Smooth muscle cell (in vitro differentiated cells): ENCODE results near the gene ALDOB. TPM values are rescaled to one million over a fixed set of nuclear protein-coding genes. Genes with fewer than 3 reads are reported as not detected.

Experiments
- DNase-seq: peaks from one replicate; lab custom pipeline; 2025; ENCODE audit not compliant: unreplicated experiment; lab: John Stamatoyannopoulos, UW
- H2AFZ ChIP-seq: fragments of 200-600 bp; sonication (generic); 2 replicates; pipeline ENCODE4 v1.6.0; 2016; ENCODE audit warnings: antibody characterized with exemption, low read depth, mild to moderate bottlenecking
- H3F3A ChIP-seq: fragments of 200-600 bp; sonication (generic); 2 replicates; pipeline ENCODE4 v1.6.0; 2017; ENCODE audit warnings: antibody characterized with exemption, low read depth
- H3K27ac ChIP-seq: fragments of 200-600 bp; sonication (generic); 2 replicates; pipeline ENCODE4 v1.5.1; 2016; ENCODE audit warnings: low read depth, mild to moderate bottlenecking
- H3K27me3 ChIP-seq: fragments of 200-600 bp; sonication (generic); 2 replicates; pipeline ENCODE4 v1.6.1; 2016; ENCODE audit warnings: low read depth, mild to moderate bottlenecking
- H3K36me3 ChIP-seq: fragments of 200-600 bp; sonication (generic); 2 replicates; pipeline ENCODE4 v1.5.1; 2016; ENCODE audit warnings: low read depth
- H3K4me1 ChIP-seq: fragments of 200-600 bp; sonication (generic); 2 replicates; pipeline ENCODE4 v1.5.1; 2016; ENCODE audit warnings: low read depth
- H3K4me2 ChIP-seq: fragments of 200-600 bp; sonication (generic); 2 replicates; pipeline ENCODE4 v1.6.0; 2016; ENCODE audit warnings: mild to moderate bottlenecking
- H3K4me3 ChIP-seq: fragments of 200-600 bp; sonication (generic); 2 replicates; pipeline ENCODE4 v1.5.1; 2016; ENCODE audit warnings: mild to moderate bottlenecking
- H3K79me2 ChIP-seq: fragments of 200-600 bp; sonication (generic); 2 replicates; pipeline ENCODE4 v1.6.0; 2016; ENCODE audit warnings: low read depth, mild to moderate bottlenecking
- H3K9ac ChIP-seq: fragments of 200-600 bp; sonication (generic); 2 replicates; pipeline ENCODE4 v1.6.0; 2016; ENCODE audit warnings: low read depth
- H3K9me3 ChIP-seq: fragments of 200-600 bp; sonication (generic); replicated peaks from 2 replicates; pipeline ENCODE4 v1.5.1; 2016; ENCODE audit warnings: low read depth
- H4K20me1 ChIP-seq: fragments of 200-600 bp; sonication (generic); 2 replicates; pipeline ENCODE4 v1.6.0; 2016; ENCODE audit warnings: low read depth
- WGBS: methylation state at CpG from one replicate; pipeline ENCODE4 v1.1.7; 2016; ENCODE audit warnings: low lambda C conversion rate; 5-methylcytosine and 5-hydroxymethylcytosine counted together
- polyA plus RNA-seq: library from polyadenylated mRNA; unstranded; fragments of >200 nt; fragmentation: Nextera tagmentation; extraction: Ambion mirVana; gene quantifications from 2 replicates; pipeline ENCODE4 v1.2.1, GENCODE V29; 2016
- total RNA-seq: library from RNA; depleted of rRNA; stranded (reverse); fragments of >200 nt; gene quantifications from 2 replicates; pipeline ENCODE4 v1.2.3, GENCODE V29; 2014
- TF ChIP-seq, protein P1 (sequence below): fragments of 200-600 bp; sonication (generic); IDR thresholded peaks from 2 replicates; pipeline ENCODE4 v1.5.1; 2017; ENCODE audit warnings: borderline replicate concordance, mild to moderate bottlenecking, antibody characterized with exemption; ENCODE audit not compliant: insufficient read depth, poor library complexity, severe bottlenecking

The ALDOB gene
- total and polyA plus RNA-seq, 2 experiments from 2014 or later: not detected

DNA sequence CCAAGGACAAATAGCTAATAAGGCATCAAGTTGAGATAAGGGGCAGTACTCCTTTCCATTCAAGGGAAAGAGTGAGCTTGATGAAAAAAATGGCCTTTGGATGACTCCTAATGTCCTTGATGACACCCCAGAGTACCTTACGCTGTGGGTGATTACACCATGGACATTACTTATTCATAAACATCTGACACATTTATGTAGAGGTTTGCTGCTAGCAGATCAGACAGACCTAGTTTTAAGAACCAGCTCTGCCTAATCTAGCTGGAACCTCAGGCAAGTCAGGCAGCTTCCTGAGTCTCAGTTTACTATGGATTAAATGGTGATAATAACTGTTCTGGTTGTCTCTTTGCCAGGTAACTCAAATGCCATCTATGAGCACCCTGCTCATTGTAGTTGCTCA is 2.8 kb downstream of the ALDOB start:
- Histone ChIP-seq H3K9ac (no peak overlapping the region), H3K36me3 (no peaks in the 10 kb centered on the region), H4K20me1 (no peaks in the 10 kb centered on the region), H3K27me3 (no peaks in the 10 kb centered on the region), H3K4me2 (no peak overlapping the region), H3K4me1 (no peaks in the 10 kb centered on the region), H2AFZ (no peak overlapping the region), H3K27ac (no peak overlapping the region), H3K4me3 (no peak overlapping the region), H3K9me3 (no peaks in the 10 kb centered on the region), H3K79me2 (no peaks in the 10 kb centered on the region), H3F3A (no peaks in the 10 kb centered on the region)
- TF ChIP-seq, protein P1, sequence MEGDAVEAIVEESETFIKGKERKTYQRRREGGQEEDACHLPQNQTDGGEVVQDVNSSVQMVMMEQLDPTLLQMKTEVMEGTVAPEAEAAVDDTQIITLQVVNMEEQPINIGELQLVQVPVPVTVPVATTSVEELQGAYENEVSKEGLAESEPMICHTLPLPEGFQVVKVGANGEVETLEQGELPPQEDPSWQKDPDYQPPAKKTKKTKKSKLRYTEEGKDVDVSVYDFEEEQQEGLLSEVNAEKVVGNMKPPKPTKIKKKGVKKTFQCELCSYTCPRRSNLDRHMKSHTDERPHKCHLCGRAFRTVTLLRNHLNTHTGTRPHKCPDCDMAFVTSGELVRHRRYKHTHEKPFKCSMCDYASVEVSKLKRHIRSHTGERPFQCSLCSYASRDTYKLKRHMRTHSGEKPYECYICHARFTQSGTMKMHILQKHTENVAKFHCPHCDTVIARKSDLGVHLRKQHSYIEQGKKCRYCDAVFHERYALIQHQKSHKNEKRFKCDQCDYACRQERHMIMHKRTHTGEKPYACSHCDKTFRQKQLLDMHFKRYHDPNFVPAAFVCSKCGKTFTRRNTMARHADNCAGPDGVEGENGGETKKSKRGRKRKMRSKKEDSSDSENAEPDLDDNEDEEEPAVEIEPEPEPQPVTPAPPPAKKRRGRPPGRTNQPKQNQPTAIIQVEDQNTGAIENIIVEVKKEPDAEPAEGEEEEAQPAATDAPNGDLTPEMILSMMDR: no peak
- WGBS: 88% methylated on average over 1 of the region's 1 CpG
- no peak for DNase-seq

DNA sequence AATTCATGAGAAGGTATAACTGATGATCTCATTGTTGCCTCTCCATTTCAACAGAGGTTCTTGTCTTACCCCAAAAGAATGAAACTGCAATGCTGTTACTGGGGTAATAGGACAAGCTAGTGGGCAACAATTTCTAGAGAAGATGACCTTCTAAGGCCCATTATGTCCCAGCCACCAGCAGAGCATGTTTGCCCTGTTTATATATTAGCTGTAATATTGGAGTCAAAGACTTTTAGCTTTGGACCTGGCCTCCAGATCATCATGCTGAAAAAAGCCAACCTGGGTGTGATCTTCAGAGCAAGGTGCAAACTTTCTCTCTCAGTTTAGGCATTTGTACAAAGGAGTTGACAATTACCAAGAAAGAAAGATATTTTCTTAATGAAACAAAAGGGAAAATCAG is 3.4 kb downstream of the ALDOB start:
- TF ChIP-seq, protein P1: no peak
- H2AFZ ChIP-seq: no peak overlapping the region
- H3K4me2 ChIP-seq: no peak overlapping the region
- no peaks in the 10 kb centered on the region for H4K20me1 ChIP-seq
- no peaks in the 10 kb centered on the region for H3K9me3 ChIP-seq
- H3K36me3 ChIP-seq: no peaks in the 10 kb centered on the region
- DNase-seq: no peak
- no peaks in the 10 kb centered on the region for H3K79me2 ChIP-seq
- no peak overlapping the region for H3K27ac ChIP-seq
- H3K27me3 ChIP-seq: no peaks in the 10 kb centered on the region
- H3K4me3 ChIP-seq: no peak overlapping the region
- H3K4me1 ChIP-seq: no peaks in the 10 kb centered on the region
- no peak overlapping the region for H3K9ac ChIP-seq
- H3F3A ChIP-seq: no peaks in the 10 kb centered on the region

DNA sequence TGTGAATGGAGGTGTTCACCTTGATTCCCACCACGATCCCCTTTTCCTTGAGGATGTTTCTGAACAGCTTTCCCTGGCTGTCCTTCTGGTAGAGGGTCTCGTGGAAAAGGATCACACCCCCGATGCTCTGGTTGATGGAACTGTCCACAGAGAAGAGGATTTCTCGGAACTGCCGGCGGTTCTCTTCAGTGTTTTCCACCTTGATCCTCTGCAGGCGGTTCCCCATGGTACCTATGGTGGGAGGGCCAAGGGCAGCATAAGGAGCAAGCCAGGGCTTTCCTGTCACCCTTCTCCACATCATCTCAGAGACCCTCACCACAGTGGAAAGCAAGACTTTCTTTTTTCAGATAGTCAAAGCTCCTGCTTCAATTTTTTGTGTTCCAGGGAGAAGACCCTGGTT is 5.8 kb downstream of the ALDOB start:
- H4K20me1 ChIP-seq: no peaks in the 10 kb centered on the region
- no peak overlapping the region for H3K27ac ChIP-seq
- H3K79me2 ChIP-seq: no peaks in the 10 kb centered on the region
- H3K27me3 ChIP-seq: no peaks in the 10 kb centered on the region
- H2AFZ ChIP-seq: no peak overlapping the region
- no peaks in the 10 kb centered on the region for H3K36me3 ChIP-seq
- H3K4me1 ChIP-seq: no peaks in the 10 kb centered on the region
- no peak overlapping the region for H3K4me3 ChIP-seq
- TF ChIP-seq, protein P1: no peak
- WGBS: 93% methylated on average over 7 of the region's 7 CpGs
- no peak overlapping the region for H3K4me2 ChIP-seq
- DNase-seq: no peak
- no peaks in the 10 kb centered on the region for H3F3A ChIP-seq
- H3K9me3 ChIP-seq: no peaks in the 10 kb centered on the region
- no peak overlapping the region for H3K9ac ChIP-seq

DNA sequence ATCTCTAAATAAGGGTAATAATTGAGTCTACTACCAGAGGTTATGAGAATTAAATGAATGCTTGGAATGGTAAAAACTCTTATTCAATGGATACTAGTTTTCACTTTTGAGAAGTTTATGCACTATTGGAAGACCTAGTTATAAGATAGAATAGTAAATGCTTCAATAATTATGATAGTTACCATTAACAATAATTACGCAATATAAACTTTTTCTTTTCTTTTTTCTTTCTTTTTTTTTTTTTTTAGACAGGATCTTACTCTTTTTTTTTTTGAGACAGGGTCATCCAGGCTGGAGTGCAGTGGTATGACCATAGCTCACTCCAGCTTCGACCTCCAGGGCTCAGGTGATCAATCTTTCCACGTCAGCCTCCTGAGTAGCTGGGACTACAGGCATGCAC is 6.7 kb downstream of the ALDOB start:
- TF ChIP-seq, protein P1: no peak
- no peak overlapping the region for H3K4me2 ChIP-seq

More for the DNA sequence above, 6.7 kb downstream of the ALDOB start:
- no peaks in the 10 kb centered on the region for H3K9me3 ChIP-seq
- no peaks in the 10 kb centered on the region for H4K20me1 ChIP-seq
- H3K36me3 ChIP-seq: no peaks in the 10 kb centered on the region
- no peak for DNase-seq
- H3K4me3 ChIP-seq: no peak overlapping the region
- no peaks in the 10 kb centered on the region for H3K27me3 ChIP-seq
- H3F3A ChIP-seq: no peaks in the 10 kb centered on the region
- H3K9ac ChIP-seq: no peak overlapping the region
- no peak overlapping the region for H2AFZ ChIP-seq
- no peaks in the 10 kb centered on the region for H3K79me2 ChIP-seq
- no peak overlapping the region for H3K27ac ChIP-seq
- WGBS: 99% methylated on average over 3 of the region's 3 CpGs
- H3K4me1 ChIP-seq: no peaks in the 10 kb centered on the region
